Stomach smooth muscle (tissue), 2 donors: ENCODE results near the gene DAND5.
A peak's percentile ranks its signal among the peaks of the same experiment; 100 is the strongest.
"Not testable (repeated sequence)": the region's sequence is repeated elsewhere in the genome, so short reads cannot be mapped to it uniquely, and the experiment has no call there.

Experiments
- H3K27ac ChIP-seq: one replicate; pipeline ENCODE4 v1.7.0; 2013; ENCODE audit warnings: mild to moderate bottlenecking, low read length, inconsistent platforms
- H3K27me3 ChIP-seq, 2 donors: one replicate each; pipeline ENCODE4 v1.7.0; 2013; ENCODE audit warnings: low read length in 2 of 2; ENCODE audit not compliant: insufficient read depth in 2 of 2, control insufficient read depth in 1 of 2
- H3K36me3 ChIP-seq, 2 donors: one replicate each; pipeline ENCODE4 v1.7.0; 2013; ENCODE audit warnings: low read length in 2 of 2; ENCODE audit not compliant: control insufficient read depth in 2 of 2, insufficient read depth in 2 of 2
- H3K4me1 ChIP-seq: one replicate; pipeline ENCODE4 v1.7.0; 2013; ENCODE audit warnings: low read length; ENCODE audit not compliant: control insufficient read depth, insufficient read depth
- H3K4me3 ChIP-seq, 2 donors: one replicate each; pipeline ENCODE4 v1.7.0; 2013; ENCODE audit warnings: low read length in 2 of 2
- H3K9ac ChIP-seq, 2 donors: one replicate each; pipeline ENCODE4 v1.7.0; 2013; ENCODE audit warnings: low read length in 2 of 2, mild to moderate bottlenecking in 1 of 2
- H3K9me3 ChIP-seq, 2 donors: one replicate each; pipeline ENCODE4 v1.7.0; 2013; ENCODE audit warnings: low read length in 2 of 2; ENCODE audit not compliant: control insufficient read depth in 2 of 2
- donor health status: healthy.
- donor health status: Pancreatic carcinoma.

DAND5 gene

GRCh38 chr19:12955575-12955974 is 13.8 kb upstream of the DAND5 start:
- not testable (repeated sequence) for H3K9ac ChIP-seq, H3K27me3 ChIP-seq
- H3K4me1 ChIP-seq: peaks cover 28% of the 10 kb centered on the region

GRCh38 chr19:12955996-12956395 is 13.4 kb upstream of the DAND5 start:
- no peak overlapping the region for H3K9ac ChIP-seq
- H3K27ac ChIP-seq: peak overlapping the region; percentile 76
- H3K4me1 ChIP-seq: peaks cover 28% of the 10 kb centered on the region
- H3K27me3 ChIP-seq: no peaks in the 10 kb centered on the region
- H3K9me3 ChIP-seq: no peaks in the 10 kb centered on the region
- peak overlapping the region; percentile 93 to 95 for H3K4me3 ChIP-seq
- peaks cover 11 to 17% of the 10 kb centered on the region in 2 donors for H3K36me3 ChIP-seq

More at GRCh38 chr19:12955575-12955974, 13.8 kb upstream of the DAND5 start:
- Histone ChIP-seq H3K4me3 (peak overlapping the region in 1 of 2 donors; percentile 93), H3K27ac (peak overlapping the region; percentile 76), H3K36me3 (peaks cover 11 to 18% of the 10 kb centered on the region in 2 donors)
- not testable (repeated sequence) for H3K9me3 ChIP-seq

GRCh38 chr19:12956446-12957388 is 12.7 kb upstream of the DAND5 start, which contains the start of gene GADD45GIP1:
Gene GADD45GIP1, minus strand, starts transcription at chr19:12957223. Its CDS starts 11 bp downstream, at chr19:12957212.
- Histone ChIP-seq H3K4me1 (peaks cover 28% of the 10 kb centered on the region), H3K36me3 (peaks cover 11 to 12% of the 10 kb centered on the region in 2 donors), H3K27me3 (no peaks in the 10 kb centered on the region)

GRCh38 chr19:12957389-12957952 is 11.9 kb upstream of the DAND5 start:
- peak overlapping the region; percentile 93 to 95 for H3K4me3 ChIP-seq
- H3K36me3 ChIP-seq: peaks cover 11% of the 10 kb centered on the region in 2 donors
- H3K9me3 ChIP-seq, H3K27me3 ChIP-seq: not testable (repeated sequence)
- H3K27ac ChIP-seq: peak overlapping the region; percentile 76
- peaks cover 27% of the 10 kb centered on the region for H3K4me1 ChIP-seq
- peak overlapping the region; percentile 81 to 95 for H3K9ac ChIP-seq

More at GRCh38 chr19:12956446-12957388, 12.7 kb upstream of the DAND5 start, which contains the start of gene GADD45GIP1:
- Histone ChIP-seq H3K9me3 (no peaks in the 10 kb centered on the region), H3K9ac (peak within 1 kb of the TSS; percentile 81 to 95), H3K4me3 (peak within 1 kb of the TSS; percentile 93 to 95), H3K27ac (peak within 1 kb of the TSS; percentile 76)

GRCh38 chr19:12959481-12959880 is 9.9 kb upstream of the DAND5 start:
- Histone ChIP-seq H3K27ac (no peak overlapping the region), H3K36me3 (peaks cover 3 to 4% of the 10 kb centered on the region in 2 donors), H3K4me3 (no peak overlapping the region), H3K9ac (no peak overlapping the region), H3K27me3 (no peaks in the 10 kb centered on the region), H3K9me3 (no peaks in the 10 kb centered on the region), H3K4me1 (peaks cover 14% of the 10 kb centered on the region)

GRCh38 chr19:12965017-12965811 is 4.2 kb upstream of the DAND5 start:
- Histone ChIP-seq H3K36me3 (no peaks in the 10 kb centered on the region), H3K4me1 (peaks cover 14% of the 10 kb centered on the region), H3K27ac (no peak overlapping the region), H3K9ac (peak overlapping the region; percentile 53 to 60), H3K4me3 (peak overlapping the region; percentile 80 to 92), H3K27me3 (no peaks in the 10 kb centered on the region), H3K9me3 (no peaks in the 10 kb centered on the region)

GRCh38 chr19:12965812-12966135 is 3.6 kb upstream of the DAND5 start:
- peaks cover 14% of the 10 kb centered on the region for H3K4me1 ChIP-seq
- H3K27ac ChIP-seq: no peak overlapping the region
- peak overlapping the region in 1 of 2 donors; percentile 80 for H3K4me3 ChIP-seq
- no peaks in the 10 kb centered on the region for H3K27me3 ChIP-seq
- H3K9ac ChIP-seq: peak overlapping the region in 1 of 2 donors; percentile 53
- no peaks in the 10 kb centered on the region for H3K36me3 ChIP-seq
- no peaks in the 10 kb centered on the region for H3K9me3 ChIP-seq

- Histone ChIP-seq H3K4me1 (peaks cover 14% of the 10 kb centered on the region), H3K36me3 (no peaks in the 10 kb centered on the region), H3K27me3 (no peaks in the 10 kb centered on the region), H3K9ac (no peak overlapping the region), H3K27ac (no peak overlapping the region), H3K9me3 (no peaks in the 10 kb centered on the region), H3K4me3 (no peak overlapping the region)
These were observed 1.5 kb upstream of the DAND5 start for GRCh38 chr19:12967907-12968306.

- no peak overlapping the region for H3K4me3 ChIP-seq
- no peaks in the 10 kb centered on the region for H3K36me3 ChIP-seq
- H3K9ac ChIP-seq: peak overlapping the region; percentile 24 to 64
- H3K27ac ChIP-seq: peak overlapping the region; percentile 69
- no peaks in the 10 kb centered on the region for H3K27me3 ChIP-seq
- peaks cover 10% of the 10 kb centered on the region for H3K4me1 ChIP-seq
- H3K9me3 ChIP-seq: no peaks in the 10 kb centered on the region
These were observed 869 bp downstream of the DAND5 start for GRCh38 chr19:12970070-12970820.

GRCh38 chr19:12973236-12973635 is 3.9 kb downstream of the DAND5 start:
- Histone ChIP-seq H3K27ac (no peak overlapping the region), H3K9me3 (no peaks in the 10 kb centered on the region), H3K4me1 (peaks cover 10% of the 10 kb centered on the region), H3K4me3 (no peak overlapping the region), H3K9ac (no peak overlapping the region), H3K27me3 (no peaks in the 10 kb centered on the region), H3K36me3 (no peaks in the 10 kb centered on the region)
